ENCODE results near the gene OSCP1. TPM values are rescaled to one million over a fixed set of nuclear protein-coding genes. Genes with fewer than 3 reads are reported as not detected.

Gene OSCP1
- total and polyA plus RNA-seq, 2 donors (not counting 1 experiment from before 2014, with no cell fraction given): 0.16 to 0.94 TPM

- peaks cover 4% of the 10 kb centered on the region in 2 donors for H3K4me1 ChIP-seq (ENCODE audit: control insufficient read depth in 2 of 2, insufficient read depth in 2 of 2, low read length in 2 of 2)
- WGBS (ENCODE audit: insufficient coverage): 86% methylated on average over 1 of the region's 5 CpGs
- no peaks in the 10 kb centered on the region for H3K36me3 ChIP-seq (replicated peaks in 1 of 2; ENCODE audit: control extremely low read depth in 1 of 2, control insufficient read depth in 1 of 2, extremely low read depth in 1 of 2, insufficient read depth in 2 of 2, low read length in 1 of 2)
- peaks cover 0 to 3% (median 0%) of the 10 kb centered on the region in 3 donors for H3K9me3 ChIP-seq (ENCODE audit: control extremely low read depth in 1 of 3, control insufficient read depth in 2 of 3, insufficient read depth in 1 of 3, low read length in 2 of 3)
- POLR2A ChIA-PET: no interaction called here
- CTCF ChIA-PET: no interaction called here
- no peak overlapping the region for H3K9ac ChIP-seq (ENCODE audit: low read length)
- Mint-ChIP-seq H3K9me3 (ENCODE audit: insufficient read depth) (no peaks in the 10 kb centered on the region), H3K27me3 (no peaks in the 10 kb centered on the region), H3K27ac (no peak overlapping the region), H3K4me1 (peaks cover 2% of the 10 kb centered on the region), H3K4me3 (no peak overlapping the region)
- no peak overlapping the region for H3K4me2 ChIP-seq (replicated peaks; ENCODE audit: low read depth, low read length, poor library complexity, severe bottlenecking)
- peaks cover 0 to 9% (median 0%) of the 10 kb centered on the region in 4 experiments for H3K27me3 ChIP-seq (replicated peaks in 1 of 4; ENCODE audit: control extremely low read depth in 1 of 4, control insufficient read depth in 3 of 4, insufficient read depth in 4 of 4, low read length in 3 of 4)
- no peak overlapping the region for H2AFZ ChIP-seq (ENCODE audit: insufficient read depth, low read depth, low read length, poor library complexity, severe bottlenecking)
- H4K20me1 ChIP-seq (ENCODE audit: control insufficient read depth, insufficient read depth, low read length, poor library complexity, severe bottlenecking): no peaks in the 10 kb centered on the region
- no peaks in the 10 kb centered on the region for H3K79me2 ChIP-seq (ENCODE audit: control insufficient read depth, insufficient read depth, low read length)
- H3K4me3 ChIP-seq (ENCODE audit: control extremely low read depth in 1 of 5, extremely low read depth in 1 of 5, insufficient read depth in 1 of 5, low read depth in 2 of 5, low read length in 4 of 5): no peak overlapping the region
- no peak for DNase-seq
- ATAC-seq (ENCODE audit: low read depth): no peak
- no peak overlapping the region for H3K27ac ChIP-seq (ENCODE audit: low read length in 2 of 2)
- TF ChIP-seq EZH2 (IDR thresholded peaks at IDR 0.05; ENCODE audit: borderline replicate concordance, insufficient read depth, low read depth, low read length, poor library complexity, severe bottlenecking): no peak
- no peak for TF ChIP-seq CTCF (IDR thresholded peaks at IDR 0.05)
- intact Hi-C loops (cut with micrococcal nuclease): no loop called here
These were observed 26.7 kb upstream of the OSCP1 start for GRCh38 chr1:36476945-36477344.

GRCh38 chr1:36475910-36476604 is 25.8 kb upstream of the OSCP1 start:
- TF ChIP-seq CTCF (IDR thresholded peaks at IDR 0.05) (no peak), EZH2 (IDR thresholded peaks at IDR 0.05; ENCODE audit: borderline replicate concordance, insufficient read depth, low read depth, low read length, poor library complexity, severe bottlenecking) (no peak)
- Histone ChIP-seq H3K4me2 (replicated peaks; ENCODE audit: low read depth, low read length, poor library complexity, severe bottlenecking) (no peak overlapping the region), H3K9ac (ENCODE audit: low read length) (no peak overlapping the region), H3K79me2 (ENCODE audit: control insufficient read depth, insufficient read depth, low read length) (no peaks in the 10 kb centered on the region), H3K36me3 (replicated peaks in 1 of 2; ENCODE audit: control extremely low read depth in 1 of 2, control insufficient read depth in 1 of 2, extremely low read depth in 1 of 2, insufficient read depth in 2 of 2, low read length in 1 of 2) (no peaks in the 10 kb centered on the region), H3K4me3 (ENCODE audit: control extremely low read depth in 1 of 5, extremely low read depth in 1 of 5, insufficient read depth in 1 of 5, low read depth in 2 of 5, low read length in 4 of 5) (no peak overlapping the region), H3K27ac (ENCODE audit: low read length in 2 of 2) (no peak overlapping the region), H2AFZ (ENCODE audit: insufficient read depth, low read depth, low read length, poor library complexity, severe bottlenecking) (no peak overlapping the region), H3K27me3 (replicated peaks in 1 of 4; ENCODE audit: control extremely low read depth in 1 of 4, control insufficient read depth in 3 of 4, insufficient read depth in 4 of 4, low read length in 3 of 4) (peaks cover 0 to under 1% (median 0%) of the 10 kb centered on the region in 4 experiments), H3K9me3 (ENCODE audit: control extremely low read depth in 1 of 3, control insufficient read depth in 2 of 3, insufficient read depth in 1 of 3, low read length in 2 of 3) (peaks cover 0 to under 1% (median 0%) of the 10 kb centered on the region in 3 donors), H3K4me1 (ENCODE audit: control insufficient read depth in 2 of 2, insufficient read depth in 2 of 2, low read length in 2 of 2) (no peaks in the 10 kb centered on the region), H4K20me1 (ENCODE audit: control insufficient read depth, insufficient read depth, low read length, poor library complexity, severe bottlenecking) (no peaks in the 10 kb centered on the region)
- Mint-ChIP-seq H3K9me3 (ENCODE audit: insufficient read depth) (no peaks in the 10 kb centered on the region), H3K4me3 (no peak overlapping the region), H3K27ac (no peak overlapping the region), H3K4me1 (peaks cover 2% of the 10 kb centered on the region), H3K27me3 (no peaks in the 10 kb centered on the region)
- 87% methylated on average over 2 of the region's 7 CpGs for WGBS (ENCODE audit: insufficient coverage)
- ChIA-PET POLR2A (no interaction called here), CTCF (no interaction called here)
- intact Hi-C loops (cut with micrococcal nuclease): no loop called here
- no peak for DNase-seq
- ATAC-seq (ENCODE audit: low read depth): no peak
